Uterus (tissue), 4 donors: ENCODE data around the gene KRT38. TPM values are rescaled to one million over a fixed set of nuclear protein-coding genes. Genes with fewer than 3 reads are reported as not detected.

Source experiments
- DNase-seq, 2 donors: peaks; one replicate each; pipeline ENCODE4 v3.0.0-alpha.2; 2019 to 2020
- H3K27ac ChIP-seq, 2 donors: fragments of 200-600 bp; sonication (generic); 1 replicate in 1 of 2; 2 replicates in 1 of 2; pipeline ENCODE4 v1.5.1; 2016 to 2018
- H3K27me3 ChIP-seq, 2 donors: fragments of 200-600 bp; sonication (generic); one replicate each; pipeline ENCODE4 v1.5.1; 2018 to 2019; ENCODE audit warnings: control low read depth in 1 of 2
- H3K36me3 ChIP-seq, 2 donors: fragments of 200-600 bp; sonication (generic); one replicate each; pipeline ENCODE4 v1.5.1; 2019; ENCODE audit warnings: control low read depth in 1 of 2
- H3K4me1 ChIP-seq, 2 donors: fragments of 200-600 bp; sonication (generic); one replicate each; pipeline ENCODE4 v1.5.1; 2018 to 2019; ENCODE audit warnings: control low read depth in 1 of 2
- H3K4me3 ChIP-seq, 2 donors: fragments of 200-600 bp; sonication (generic); 1 replicate in 1 of 2; 2 replicates in 1 of 2; pipeline ENCODE4 v1.5.1; 2018 to 2019; ENCODE audit warnings: mild to moderate bottlenecking in 1 of 2
- H3K9me3 ChIP-seq, 2 donors: fragments of 200-600 bp; sonication (generic); one replicate each; pipeline ENCODE4 v1.5.1; 2019; ENCODE audit warnings: control low read depth in 1 of 2
- POLR2A ChIP-seq, 2 donors: fragments of 450-650 bp; IDR thresholded peaks; one replicate each; pipeline ENCODE4 v1.6.1; 2016; ENCODE audit warnings: antibody characterized with exemption in 2 of 2, mild to moderate bottlenecking in 1 of 2, moderate library complexity in 1 of 2
- intact Hi-C: fragments of 100-400 bp; cut with DNase I; formaldehyde crosslinking; loops from one replicate; pipeline ENCODE4 v1.15.1; 2023; ENCODE audit warnings: low total_unique reads
- total RNA-seq, 4 donors: library from RNA; depleted of rRNA in 3 of 4; stranded (reverse); fragments of >200 nt in 3 of 4; gene quantifications; one replicate each; pipeline versions ENCODE4 v1.1.0 to v1.2.4, GENCODE V29; 2014 to 2023
- TF ChIP-seq, protein P1 (sequence below), 4 experiments: fragments of 200-600 bp in 2 of 4; fragments of 450-650 bp in 2 of 4; sonication (generic) in 2 of 4; IDR thresholded peaks; one replicate each; pipeline ENCODE4 v1.5.1; 2016 to 2019; ENCODE audit warnings: antibody characterized with exemption in 4 of 4, mild to moderate bottlenecking in 2 of 4, moderate library complexity in 1 of 4
- donor health status: DM: yes; HTN: yes; CAD: no.

KRT38 gene
- total RNA-seq, 4 donors from 2014 or later: not detected

DNA sequence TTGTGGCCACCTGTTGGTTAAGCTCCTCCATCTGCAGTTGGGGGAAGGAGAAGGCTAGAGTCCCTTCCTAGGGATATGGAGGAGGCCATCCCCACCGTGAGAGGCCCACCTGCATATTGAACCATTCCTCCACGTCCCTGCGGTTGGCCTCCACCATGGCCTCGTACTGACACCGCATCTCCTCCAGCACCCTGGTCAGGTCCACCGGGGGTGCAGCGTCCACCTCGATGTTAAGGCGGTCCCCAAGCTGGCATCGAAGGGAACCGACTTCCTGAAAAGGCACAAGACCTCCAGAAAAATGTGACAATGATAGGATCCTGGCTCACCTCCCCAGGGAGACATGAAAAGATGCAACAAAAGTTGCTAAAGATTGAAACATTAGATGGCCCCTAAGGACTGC is 23.4 kb upstream of the KRT38 start:
- no peak overlapping the region for H3K4me3 ChIP-seq
- DNase-seq: no peak
- intact Hi-C loops: no loop called here
- TF ChIP-seq POLR2A (IDR thresholded peaks at IDR 0.05): no peak
- TF ChIP-seq, protein P1, sequence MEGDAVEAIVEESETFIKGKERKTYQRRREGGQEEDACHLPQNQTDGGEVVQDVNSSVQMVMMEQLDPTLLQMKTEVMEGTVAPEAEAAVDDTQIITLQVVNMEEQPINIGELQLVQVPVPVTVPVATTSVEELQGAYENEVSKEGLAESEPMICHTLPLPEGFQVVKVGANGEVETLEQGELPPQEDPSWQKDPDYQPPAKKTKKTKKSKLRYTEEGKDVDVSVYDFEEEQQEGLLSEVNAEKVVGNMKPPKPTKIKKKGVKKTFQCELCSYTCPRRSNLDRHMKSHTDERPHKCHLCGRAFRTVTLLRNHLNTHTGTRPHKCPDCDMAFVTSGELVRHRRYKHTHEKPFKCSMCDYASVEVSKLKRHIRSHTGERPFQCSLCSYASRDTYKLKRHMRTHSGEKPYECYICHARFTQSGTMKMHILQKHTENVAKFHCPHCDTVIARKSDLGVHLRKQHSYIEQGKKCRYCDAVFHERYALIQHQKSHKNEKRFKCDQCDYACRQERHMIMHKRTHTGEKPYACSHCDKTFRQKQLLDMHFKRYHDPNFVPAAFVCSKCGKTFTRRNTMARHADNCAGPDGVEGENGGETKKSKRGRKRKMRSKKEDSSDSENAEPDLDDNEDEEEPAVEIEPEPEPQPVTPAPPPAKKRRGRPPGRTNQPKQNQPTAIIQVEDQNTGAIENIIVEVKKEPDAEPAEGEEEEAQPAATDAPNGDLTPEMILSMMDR (IDR thresholded peaks at IDR 0.05): no peak
- H3K27me3 ChIP-seq: no peaks in the 10 kb centered on the region
- H3K27ac ChIP-seq: no peak overlapping the region
- no peaks in the 10 kb centered on the region for H3K4me1 ChIP-seq
- H3K36me3 ChIP-seq: no peaks in the 10 kb centered on the region
- H3K9me3 ChIP-seq: no peaks in the 10 kb centered on the region

- Histone ChIP-seq H3K4me3 (no peak overlapping the region), H3K36me3 (no peaks in the 10 kb centered on the region), H3K27me3 (no peaks in the 10 kb centered on the region), H3K4me1 (no peaks in the 10 kb centered on the region), H3K27ac (no peak overlapping the region), H3K9me3 (no peaks in the 10 kb centered on the region)
- TF ChIP-seq POLR2A (IDR thresholded peaks at IDR 0.05): no peak
- TF ChIP-seq, protein P1 (IDR thresholded peaks at IDR 0.05): no peak
- DNase-seq: no peak
- intact Hi-C loops: no loop called here
These were observed 23.0 kb upstream of the KRT38 start for GRCh38 chr17:41463746-41464145.

DNA sequence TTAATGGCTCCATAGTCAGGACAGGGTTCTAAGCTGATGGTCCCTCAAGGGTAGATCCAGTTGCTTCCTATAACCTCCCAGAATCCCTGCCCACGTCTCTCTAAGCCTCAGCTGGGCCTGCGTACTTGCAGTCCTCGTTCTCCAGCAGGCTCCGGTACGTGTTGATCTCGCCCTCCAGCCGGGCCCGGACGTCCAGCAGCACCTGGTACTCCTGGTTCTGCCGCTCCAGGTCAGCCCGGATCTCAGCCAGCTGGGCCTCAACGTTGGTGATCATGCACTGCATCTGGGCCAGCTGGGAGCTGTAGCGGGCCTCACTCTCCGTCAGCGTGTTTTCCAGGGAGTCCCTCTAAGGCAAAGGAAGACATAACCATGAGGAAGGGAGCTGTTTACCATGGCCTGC is 21.9 kb upstream of the KRT38 start:
- Histone ChIP-seq H3K27ac (no peak overlapping the region), H3K4me3 (no peak overlapping the region), H3K4me1 (no peaks in the 10 kb centered on the region), H3K9me3 (no peaks in the 10 kb centered on the region), H3K36me3 (no peaks in the 10 kb centered on the region), H3K27me3 (no peaks in the 10 kb centered on the region)
- intact Hi-C loops: no loop called here
- no peak for TF ChIP-seq POLR2A (IDR thresholded peaks at IDR 0.05)
- TF ChIP-seq, protein P1 (IDR thresholded peaks at IDR 0.05): no peak
- no peak for DNase-seq

DNA sequence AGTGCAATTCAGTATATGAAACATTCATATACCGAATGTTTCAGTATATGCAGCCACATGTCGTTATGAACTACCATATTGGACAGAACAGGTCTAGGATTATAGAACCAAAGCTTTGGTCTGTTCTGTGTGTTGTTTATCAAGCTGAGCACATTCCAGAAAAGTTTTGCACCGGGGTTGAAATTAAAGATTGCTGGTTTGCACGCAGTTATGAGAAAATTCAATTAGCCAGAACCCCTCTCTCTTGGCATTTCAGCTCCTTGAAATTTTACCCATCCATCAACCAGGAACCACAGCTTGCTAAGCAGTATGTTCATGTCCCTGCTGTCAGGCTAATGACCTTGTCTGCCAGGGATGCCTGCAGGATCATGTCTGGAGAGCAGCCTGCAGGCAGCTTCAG is 16.9 kb upstream of the KRT38 start:
- TF ChIP-seq, protein P1 (IDR thresholded peaks at IDR 0.05): no peak
- TF ChIP-seq POLR2A (IDR thresholded peaks at IDR 0.05): no peak
- H3K4me3 ChIP-seq: no peak overlapping the region
- H3K36me3 ChIP-seq: no peaks in the 10 kb centered on the region
- no peak overlapping the region for H3K27ac ChIP-seq
- no peak for DNase-seq
- no peaks in the 10 kb centered on the region for H3K27me3 ChIP-seq
- intact Hi-C loops: no loop called here
- H3K9me3 ChIP-seq: no peaks in the 10 kb centered on the region
- no peaks in the 10 kb centered on the region for H3K4me1 ChIP-seq

DNA sequence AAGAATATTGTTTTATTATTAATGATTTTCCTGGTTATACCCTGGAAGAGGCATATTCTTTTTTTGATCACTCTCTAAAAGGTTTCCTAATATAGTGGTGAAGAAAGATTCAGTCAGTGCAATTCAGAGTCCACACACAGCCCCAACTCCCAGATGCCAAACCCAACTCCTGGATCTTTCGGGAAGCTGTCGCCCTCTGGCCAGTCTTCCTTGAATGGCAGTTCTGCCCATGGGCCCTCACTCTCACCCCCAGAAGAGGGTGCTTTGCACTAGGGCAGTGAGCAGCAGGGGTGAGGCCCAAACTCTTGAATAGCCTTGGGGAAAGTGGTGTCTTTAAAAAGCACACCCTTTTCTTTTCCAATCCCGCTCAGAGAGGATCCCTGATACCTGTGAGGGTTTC is 15.4 kb upstream of the KRT38 start:
- no peak overlapping the region for H3K4me3 ChIP-seq
- DNase-seq: no peak
- H3K4me1 ChIP-seq: no peaks in the 10 kb centered on the region
- H3K27me3 ChIP-seq: no peaks in the 10 kb centered on the region
- TF ChIP-seq, protein P1 (IDR thresholded peaks at IDR 0.05): no peak
- TF ChIP-seq POLR2A (IDR thresholded peaks at IDR 0.05): no peak
- intact Hi-C loops: no loop called here
- H3K9me3 ChIP-seq: no peaks in the 10 kb centered on the region
- no peak overlapping the region for H3K27ac ChIP-seq
- H3K36me3 ChIP-seq: no peaks in the 10 kb centered on the region
